ENCODE measurements around the gene TMEM129.

TMEM129 gene

GRCh38 chr4:1752284-1753041 is 31.3 kb upstream of the TMEM129 start:
- DNase-seq (ENCODE audit: extremely low read depth, insufficient read length): no peak
- Histone ChIP-seq H3K36me3 (ENCODE audit: control insufficient read depth, insufficient read depth, low read length) (no peaks in the 10 kb centered on the region), H3K27me3 (replicated peaks; ENCODE audit: control insufficient read depth, insufficient read depth, low read length) (no peaks in the 10 kb centered on the region; the same call in 1 of the 2 replicates), H3K4me3 (replicated peaks; ENCODE audit: low read depth, low read length) (no peak overlapping the region)
- TF ChIP-seq CTCF (IDR thresholded peaks at IDR 0.05; ENCODE audit: insufficient read depth, low read length, poor library complexity, severe bottlenecking): no peak

- no peaks in the 10 kb centered on the region for H3K36me3 ChIP-seq (ENCODE audit: control insufficient read depth, insufficient read depth, low read length)
- no peaks in the 10 kb centered on the region; the same call in 1 of the 2 replicates for H3K27me3 ChIP-seq (replicated peaks; ENCODE audit: control insufficient read depth, insufficient read depth, low read length)
- no peak for DNase-seq (ENCODE audit: extremely low read depth, insufficient read length)
- TF ChIP-seq CTCF (IDR thresholded peaks at IDR 0.05; ENCODE audit: insufficient read depth, low read length, poor library complexity, severe bottlenecking): no peak
- H3K4me3 ChIP-seq (replicated peaks; ENCODE audit: low read depth, low read length): no peak overlapping the region
These were observed 30.8 kb upstream of the TMEM129 start for GRCh38 chr4:1751919-1752283.

- Histone ChIP-seq H3K4me3 (replicated peaks; ENCODE audit: low read depth, low read length) (no peak overlapping the region), H3K27me3 (replicated peaks; ENCODE audit: control insufficient read depth, insufficient read depth, low read length) (no peaks in the 10 kb centered on the region), H3K36me3 (ENCODE audit: control insufficient read depth, insufficient read depth, low read length) (no peaks in the 10 kb centered on the region)
- TF ChIP-seq CTCF (IDR thresholded peaks at IDR 0.05; ENCODE audit: insufficient read depth, low read length, poor library complexity, severe bottlenecking): no peak
- DNase-seq (ENCODE audit: extremely low read depth, insufficient read length): no peak
These were observed 30.2 kb upstream of the TMEM129 start for GRCh38 chr4:1751155-1751918.

GRCh38 chr4:1750381-1751154 is 29.4 kb upstream of the TMEM129 start:
- H3K4me3 ChIP-seq (replicated peaks; ENCODE audit: low read depth, low read length): no peak overlapping the region
- peaks cover 2% of the 10 kb centered on the region for H3K36me3 ChIP-seq (ENCODE audit: control insufficient read depth, insufficient read depth, low read length)
- no peaks in the 10 kb centered on the region for H3K27me3 ChIP-seq (replicated peaks; ENCODE audit: control insufficient read depth, insufficient read depth, low read length)
- no peak for DNase-seq (ENCODE audit: extremely low read depth, insufficient read length)
- TF ChIP-seq CTCF (IDR thresholded peaks at IDR 0.05; ENCODE audit: insufficient read depth, low read length, poor library complexity, severe bottlenecking): no peak

GRCh38 chr4:1749826-1750225 is 28.7 kb upstream of the TMEM129 start:
- no peak for TF ChIP-seq CTCF (IDR thresholded peaks at IDR 0.05; ENCODE audit: insufficient read depth, low read length, poor library complexity, severe bottlenecking)
- peaks cover 4% of the 10 kb centered on the region for H3K36me3 ChIP-seq (ENCODE audit: control insufficient read depth, insufficient read depth, low read length)
- no peak for DNase-seq (ENCODE audit: extremely low read depth, insufficient read length)
- no peak overlapping the region for H3K4me3 ChIP-seq (replicated peaks; ENCODE audit: low read depth, low read length)
- no peaks in the 10 kb centered on the region for H3K27me3 ChIP-seq (replicated peaks; ENCODE audit: control insufficient read depth, insufficient read depth, low read length)

Data from GM06990 (cell line).